ENCODE results near the gene ABLIM2.

Gene ABLIM2

DNA sequence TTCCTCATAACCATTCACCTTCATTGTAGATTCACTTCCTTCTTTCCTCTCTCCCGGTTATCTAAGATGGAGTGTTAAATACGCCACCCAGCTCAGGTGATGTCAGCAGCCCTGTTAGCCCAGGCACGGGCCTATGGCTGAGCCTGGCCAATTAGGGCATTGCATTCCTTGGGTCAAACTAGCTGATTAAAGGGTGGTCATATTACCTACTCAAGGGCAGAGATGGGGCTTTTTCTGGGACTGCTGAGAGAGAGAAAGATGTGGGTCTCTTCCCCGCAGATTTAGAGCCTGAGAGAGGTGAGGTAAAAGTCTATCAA, 179.0 kb downstream of the ABLIM2 start:
- DNase-seq (ENCODE audit: extremely low read depth, insufficient read length): no peak
- H3K4me3 ChIP-seq (replicated peaks; ENCODE audit: low read depth, low read length): no peak overlapping the region
- TF ChIP-seq CTCF (IDR thresholded peaks at IDR 0.05; ENCODE audit: insufficient read depth, low read length, poor library complexity, severe bottlenecking): no peak
- no peaks in the 10 kb centered on the region; the same call in 1 of the 2 replicates for H3K27me3 ChIP-seq (replicated peaks; ENCODE audit: control insufficient read depth, insufficient read depth, low read length)
- no peaks in the 10 kb centered on the region for H3K36me3 ChIP-seq (ENCODE audit: control insufficient read depth, insufficient read depth, low read length)

DNA sequence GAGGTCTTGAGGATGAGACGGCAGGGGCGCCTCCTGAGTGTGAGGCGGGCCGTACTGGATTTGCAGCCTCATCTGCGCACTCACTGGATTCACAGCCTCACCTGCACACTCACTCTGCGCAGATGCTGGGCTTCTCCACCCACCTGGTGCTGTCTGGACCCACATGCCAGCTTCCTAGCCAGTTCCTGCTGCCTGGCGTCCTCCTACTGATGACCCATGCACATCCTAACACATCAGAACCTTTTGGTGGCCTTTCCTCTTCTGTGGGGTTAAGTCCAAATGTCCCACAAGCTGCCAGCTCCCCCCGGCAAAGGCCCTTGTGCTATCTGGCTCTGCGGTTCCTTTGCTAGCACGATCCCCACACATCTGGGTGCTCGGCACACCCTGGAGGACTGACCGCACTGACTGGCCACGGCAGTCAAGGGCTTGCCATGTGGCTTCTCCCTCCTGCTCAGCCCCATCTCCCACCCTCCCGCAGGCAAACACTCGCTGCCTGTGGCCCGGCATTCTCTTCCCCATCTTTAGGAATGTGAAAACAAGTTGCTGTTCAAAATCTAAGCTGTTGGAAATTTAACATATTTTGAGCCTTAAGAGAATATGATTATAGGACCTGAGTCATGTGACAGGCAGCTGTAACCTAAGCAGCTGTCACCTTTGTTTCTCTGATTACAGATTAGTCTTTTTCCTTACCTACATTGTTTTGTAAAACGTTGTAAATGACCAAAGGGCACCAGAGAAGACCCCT, 179.5 kb downstream of the ABLIM2 start:
- Histone ChIP-seq H3K27me3 (replicated peaks; ENCODE audit: control insufficient read depth, insufficient read depth, low read length) (no peaks in the 10 kb centered on the region; the same call in 1 of the 2 replicates), H3K36me3 (ENCODE audit: control insufficient read depth, insufficient read depth, low read length) (no peaks in the 10 kb centered on the region), H3K4me3 (replicated peaks; ENCODE audit: low read depth, low read length) (no peak overlapping the region)
- no peak for DNase-seq (ENCODE audit: extremely low read depth, insufficient read length)
- TF ChIP-seq CTCF (IDR thresholded peaks at IDR 0.05; ENCODE audit: insufficient read depth, low read length, poor library complexity, severe bottlenecking): no peak

GRCh38 chr4:7978489-7978888, 180.1 kb downstream of the ABLIM2 start:
- no peak for TF ChIP-seq CTCF (IDR thresholded peaks at IDR 0.05; ENCODE audit: insufficient read depth, low read length, poor library complexity, severe bottlenecking)
- Histone ChIP-seq H3K4me3 (replicated peaks; ENCODE audit: low read depth, low read length) (no peak overlapping the region), H3K27me3 (replicated peaks; ENCODE audit: control insufficient read depth, insufficient read depth, low read length) (no peaks in the 10 kb centered on the region; the same call in 1 of the 2 replicates), H3K36me3 (ENCODE audit: control insufficient read depth, insufficient read depth, low read length) (no peaks in the 10 kb centered on the region)
- no peak for DNase-seq (ENCODE audit: extremely low read depth, insufficient read length)

DNA sequence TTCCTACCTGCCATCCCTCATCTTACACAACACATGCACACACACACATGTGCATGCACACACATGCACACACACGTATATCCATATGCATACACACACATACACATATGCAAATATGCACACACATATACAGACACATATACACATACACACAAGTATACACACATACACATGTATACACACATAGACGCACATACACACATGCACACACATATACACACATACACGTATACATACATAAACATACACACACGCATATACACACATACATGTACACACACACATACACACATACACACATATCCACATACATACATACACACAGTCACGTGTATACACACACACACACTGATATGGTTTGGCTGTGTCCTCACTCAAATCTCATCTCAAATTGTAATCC, 182.0 kb downstream of the ABLIM2 start:
- TF ChIP-seq CTCF (IDR thresholded peaks at IDR 0.05; ENCODE audit: insufficient read depth, low read length, poor library complexity, severe bottlenecking): no peak
- H3K27me3 ChIP-seq (replicated peaks; ENCODE audit: control insufficient read depth, insufficient read depth, low read length): no peaks in the 10 kb centered on the region
- no peak for DNase-seq (ENCODE audit: extremely low read depth, insufficient read length)

DNA sequence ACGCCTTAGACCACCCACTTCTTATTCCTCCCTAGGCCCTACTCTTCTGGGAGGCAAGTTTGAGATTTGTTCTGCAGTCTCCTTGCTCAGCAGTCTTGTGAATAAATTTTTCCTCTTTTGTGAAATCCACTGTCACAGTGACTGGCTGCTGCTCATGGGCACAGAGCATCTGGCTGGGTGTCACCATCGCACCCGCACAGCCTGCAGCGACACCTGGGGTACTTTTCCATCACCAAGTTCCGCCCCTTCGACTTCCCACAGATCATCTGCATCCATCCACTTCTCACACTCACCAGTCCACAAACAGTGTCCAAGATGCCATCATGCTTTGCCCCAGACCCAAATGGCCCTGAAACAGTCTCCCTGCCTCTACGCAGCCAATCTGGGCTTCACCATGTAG, 182.6 kb downstream of the ABLIM2 start:
- no peak overlapping the region for H3K4me3 ChIP-seq (replicated peaks; ENCODE audit: low read depth, low read length)
- TF ChIP-seq CTCF (IDR thresholded peaks at IDR 0.05; ENCODE audit: insufficient read depth, low read length, poor library complexity, severe bottlenecking): no peak
- DNase-seq (ENCODE audit: extremely low read depth, insufficient read length): no peak
- H3K36me3 ChIP-seq (ENCODE audit: control insufficient read depth, insufficient read depth, low read length): no peaks in the 10 kb centered on the region
- no peaks in the 10 kb centered on the region for H3K27me3 ChIP-seq (replicated peaks; ENCODE audit: control insufficient read depth, insufficient read depth, low read length)

More for the DNA sequence above, 182.0 kb downstream of the ABLIM2 start:
- H3K36me3 ChIP-seq (ENCODE audit: control insufficient read depth, insufficient read depth, low read length): no peaks in the 10 kb centered on the region
- H3K4me3 ChIP-seq (replicated peaks; ENCODE audit: low read depth, low read length): no peak overlapping the region

GRCh38 chr4:7974425-7974824, 184.2 kb downstream of the ABLIM2 start:
- DNase-seq (ENCODE audit: extremely low read depth, insufficient read length): no peak
- no peak for TF ChIP-seq CTCF (IDR thresholded peaks at IDR 0.05; ENCODE audit: insufficient read depth, low read length, poor library complexity, severe bottlenecking)
- Histone ChIP-seq H3K27me3 (replicated peaks; ENCODE audit: control insufficient read depth, insufficient read depth, low read length) (no peaks in the 10 kb centered on the region), H3K4me3 (replicated peaks; ENCODE audit: low read depth, low read length) (no peak overlapping the region), H3K36me3 (ENCODE audit: control insufficient read depth, insufficient read depth, low read length) (no peaks in the 10 kb centered on the region)

Data from GM06990 (cell line).